Renal cortical epithelial cell (primary cell): Measurements from ENCODE around the gene DNAJC24. TPM values are rescaled to one million over a fixed set of nuclear protein-coding genes. Genes with fewer than 3 reads are reported as not detected.
"Not testable (repeated sequence)": the region's sequence is repeated elsewhere in the genome, so short reads cannot be mapped to it uniquely, and the experiment has no call there.

Experiments used
- DNase-seq: peaks from one replicate; pipeline ENCODE4 v3.0.0-alpha.2; 2011; ENCODE audit warnings: low read depth
- total RNA-seq: library from RNA; depleted of rRNA; stranded (reverse); fragments of >200 nt; gene quantifications from 2 replicates; pipeline ENCODE4 v1.2.3, GENCODE V29; 2014

The DNAJC24 gene, protein sequence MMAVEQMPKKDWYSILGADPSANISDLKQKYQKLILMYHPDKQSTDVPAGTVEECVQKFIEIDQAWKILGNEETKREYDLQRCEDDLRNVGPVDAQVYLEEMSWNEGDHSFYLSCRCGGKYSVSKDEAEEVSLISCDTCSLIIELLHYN
- 13.5 and 24.8 TPM in 2 replicates for total RNA-seq

DNA sequence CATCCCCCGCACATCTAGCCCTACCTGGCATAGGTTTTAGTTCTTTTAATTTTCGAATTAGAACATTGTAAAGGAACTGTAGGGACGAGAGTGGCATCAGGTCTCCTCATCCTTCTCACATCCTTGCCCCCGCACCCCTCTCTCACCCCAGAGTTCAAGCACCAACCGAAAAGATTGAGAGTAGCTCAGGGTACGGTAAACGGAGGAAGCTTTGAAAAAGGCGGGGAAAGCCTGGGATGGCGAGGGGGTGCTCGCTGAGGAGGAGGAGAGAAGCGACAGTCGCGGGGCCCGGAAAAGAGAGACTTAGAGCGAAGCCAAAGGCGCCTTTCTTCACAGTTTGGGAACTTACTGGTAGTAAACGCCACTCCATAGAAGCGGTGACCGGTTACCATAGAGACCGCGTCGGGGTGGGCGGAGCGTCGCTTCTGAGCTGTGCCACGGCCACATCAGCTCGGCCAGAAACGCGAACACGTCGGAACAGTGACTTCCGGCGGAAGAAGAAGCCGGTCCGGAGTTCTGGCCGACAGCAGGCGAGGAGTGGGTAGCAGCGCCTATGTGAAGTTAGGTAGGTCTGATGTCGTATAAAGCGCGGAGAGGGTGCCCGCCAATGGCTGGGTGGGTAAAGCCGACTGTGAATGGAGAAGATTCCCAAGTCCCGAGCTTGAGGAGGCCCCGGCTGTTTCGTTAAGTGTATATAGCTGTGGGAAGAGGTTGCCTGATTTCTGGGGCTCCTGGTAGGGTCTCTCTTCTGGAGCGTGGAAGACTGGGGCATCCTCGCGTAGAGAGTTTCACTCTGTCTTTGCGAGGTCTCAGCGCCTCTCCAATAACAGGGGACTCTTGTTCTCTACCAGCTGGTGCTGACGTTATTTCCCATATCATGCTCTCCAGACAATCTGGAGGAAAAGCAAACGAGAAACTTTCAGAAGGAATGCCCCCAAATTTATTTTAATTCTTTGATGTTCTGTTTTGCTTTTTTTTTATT is at the start of gene DNAJC24, which contains the start of gene DCDC1:
DNAJC24 (plus strand) TSS at position 513 of the 982 bp plus-strand sequence. CDS start 889 bp downstream, outside the sequence.
DCDC1 (minus strand) TSS at position 392 of the 982 bp plus-strand sequence. CDS start 41,459 bp downstream, outside the sequence.
- DNase-seq = peak; percentile 82

GRCh38 chr11:31321494-31321893 is 48.2 kb upstream of the DNAJC24 start:
- DNase-seq = not testable (repeated sequence)

DNA sequence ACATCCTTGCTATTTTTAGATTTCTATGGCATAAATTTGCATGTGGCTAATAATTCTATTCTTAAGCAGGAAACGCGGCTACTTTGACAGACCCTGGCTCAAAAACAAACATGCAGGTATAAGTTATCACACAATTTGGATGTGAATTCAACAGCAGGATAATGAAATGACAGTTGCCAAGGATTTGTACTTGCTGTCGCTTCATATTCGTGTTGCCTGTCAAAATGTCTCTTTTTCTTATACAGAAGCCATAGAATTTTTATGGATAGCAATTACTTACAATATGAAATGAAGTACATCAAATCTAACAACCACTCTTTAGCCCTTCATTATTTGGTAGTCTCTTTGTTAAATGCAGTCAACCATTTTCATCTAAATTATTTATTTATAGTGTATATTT is 46.5 kb upstream of the DNAJC24 start:
- no peak for DNase-seq

DNA sequence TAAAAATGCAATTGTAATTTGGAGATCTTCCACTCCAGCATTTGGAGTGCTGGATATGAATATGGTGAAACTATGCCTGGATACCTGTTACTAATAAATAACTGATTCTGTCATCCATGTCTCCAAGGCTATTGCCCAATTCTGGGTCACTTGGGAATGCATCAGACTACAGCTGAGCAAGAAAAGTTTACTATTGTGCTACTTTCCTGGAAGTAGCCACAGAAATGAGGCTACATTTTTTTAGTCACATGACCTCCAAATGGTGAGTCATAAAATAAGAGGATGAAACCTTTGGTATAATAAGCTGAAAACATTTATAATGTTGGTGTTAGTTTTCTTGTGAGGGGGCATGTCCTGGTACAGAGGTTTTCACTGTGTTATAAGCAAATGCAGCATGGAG is 44.5 kb upstream of the DNAJC24 start:
- DNase-seq = peak; percentile 98

DNA sequence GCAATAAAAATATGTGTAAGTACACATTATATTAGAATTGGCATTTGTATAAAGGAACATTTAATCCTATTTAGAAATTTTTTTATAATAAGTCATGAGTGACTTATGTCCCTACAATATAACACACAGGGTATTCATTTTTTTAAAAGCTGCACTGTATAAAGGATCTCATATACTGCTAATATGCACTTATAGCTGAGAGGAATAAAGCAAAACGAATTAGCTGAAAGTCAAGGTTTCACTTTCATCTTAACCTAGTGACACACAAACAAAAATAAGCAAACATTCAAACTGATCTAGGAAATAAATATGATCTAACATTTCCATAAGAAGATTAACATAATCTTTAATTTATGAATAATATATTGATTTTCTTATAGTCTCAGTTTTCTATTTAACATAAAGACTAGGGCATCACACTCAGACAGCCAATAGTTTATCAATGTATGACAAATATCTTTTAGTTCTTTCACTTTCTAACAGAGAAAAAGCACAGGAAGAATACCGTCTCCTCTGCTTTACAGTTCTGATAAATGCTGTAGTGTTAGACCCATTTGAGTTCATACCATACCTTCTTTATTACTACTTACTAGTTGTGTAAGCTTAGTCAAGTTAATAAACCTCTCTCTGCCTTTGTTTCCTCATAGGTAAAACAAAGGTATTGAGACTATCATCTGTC is 43.1 kb upstream of the DNAJC24 start:
- DNase-seq = no peak

- no peak for DNase-seq
These were observed 42.2 kb upstream of the DNAJC24 start for GRCh38 chr11:31327417-31327816.

DNA sequence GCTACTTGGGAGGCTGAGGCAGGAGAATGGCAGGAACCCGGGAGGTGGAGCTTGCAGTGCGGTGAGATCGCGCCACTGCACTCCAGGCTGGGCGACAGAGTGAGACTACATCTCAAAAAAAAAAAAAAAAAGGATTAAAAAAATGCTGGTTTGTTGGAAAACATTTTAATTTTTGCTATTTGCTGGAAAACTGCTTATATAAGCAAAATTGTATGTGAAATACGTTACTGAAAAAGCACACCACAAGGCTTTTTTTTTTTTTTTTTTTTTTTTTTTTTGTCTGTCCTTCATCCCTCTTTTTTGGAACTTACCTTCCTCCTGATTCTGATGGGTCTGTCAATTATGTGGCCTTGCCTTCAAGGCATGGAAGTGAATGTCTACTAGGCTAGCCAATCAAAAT is 41.0 kb upstream of the DNAJC24 start:
- no peak for DNase-seq

DNA sequence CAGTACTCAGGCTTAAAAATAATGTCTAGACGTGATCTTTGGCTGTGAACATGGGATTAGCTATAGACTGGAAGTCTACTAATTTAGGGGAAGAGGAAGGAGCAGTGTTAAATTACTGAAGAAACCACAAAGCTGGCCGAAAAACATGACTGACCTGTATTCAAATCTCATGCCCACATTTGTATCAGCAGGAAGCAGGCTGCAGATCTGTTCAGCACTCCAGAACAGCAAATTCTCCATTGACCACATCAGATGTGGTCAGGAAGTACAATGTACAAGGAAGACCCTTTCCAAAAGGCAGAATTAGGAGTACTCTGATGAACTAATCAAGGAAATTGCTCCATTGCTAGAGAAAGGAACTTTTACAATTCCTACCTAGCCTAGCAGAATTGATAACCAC is 31.9 kb upstream of the DNAJC24 start:
- no peak for DNase-seq

DNA sequence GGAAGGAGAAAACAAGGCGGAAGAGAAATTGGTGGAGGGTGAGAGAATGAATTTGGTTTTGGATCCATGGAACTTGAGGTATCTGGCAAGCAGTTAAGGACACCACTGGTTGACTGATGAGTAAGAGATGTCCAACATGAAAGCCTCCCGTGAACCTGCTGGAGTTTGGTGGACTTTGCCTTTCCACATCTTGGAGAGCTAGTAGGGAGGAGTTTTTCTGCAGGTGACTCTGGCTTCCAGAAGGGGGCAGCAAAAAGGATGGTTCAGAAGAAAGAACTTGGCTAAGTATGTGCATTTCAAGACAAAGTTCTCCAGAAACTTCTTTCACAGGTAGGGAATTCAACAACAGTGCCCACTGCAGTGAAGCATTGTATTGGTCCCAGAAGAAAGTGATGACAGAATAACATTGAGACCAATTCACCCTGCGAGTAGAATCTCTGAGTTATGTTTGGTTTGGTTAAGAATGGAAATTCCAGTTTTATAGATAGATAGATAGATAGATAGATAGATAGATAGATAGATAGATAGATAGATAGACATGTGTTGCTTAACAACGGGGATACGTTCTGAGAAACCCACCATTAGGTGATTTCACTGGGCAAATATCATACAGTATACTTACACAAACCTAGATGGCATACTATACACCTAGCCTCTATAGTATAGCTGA is 28.6 kb upstream of the DNAJC24 start:
- peak; percentile 21 for DNase-seq

- no peak for DNase-seq
These were observed 18.5 kb upstream of the DNAJC24 start for GRCh38 chr11:31351168-31351567.

- DNase-seq = no peak
These were observed 14.5 kb upstream of the DNAJC24 start for GRCh38 chr11:31355131-31355530.

- DNase-seq = peak; percentile 56
These were observed 13.8 kb upstream of the DNAJC24 start for GRCh38 chr11:31355817-31356216.

- DNase-seq = no peak
These were observed 7.9 kb upstream of the DNAJC24 start for GRCh38 chr11:31361743-31362142.

DNA sequence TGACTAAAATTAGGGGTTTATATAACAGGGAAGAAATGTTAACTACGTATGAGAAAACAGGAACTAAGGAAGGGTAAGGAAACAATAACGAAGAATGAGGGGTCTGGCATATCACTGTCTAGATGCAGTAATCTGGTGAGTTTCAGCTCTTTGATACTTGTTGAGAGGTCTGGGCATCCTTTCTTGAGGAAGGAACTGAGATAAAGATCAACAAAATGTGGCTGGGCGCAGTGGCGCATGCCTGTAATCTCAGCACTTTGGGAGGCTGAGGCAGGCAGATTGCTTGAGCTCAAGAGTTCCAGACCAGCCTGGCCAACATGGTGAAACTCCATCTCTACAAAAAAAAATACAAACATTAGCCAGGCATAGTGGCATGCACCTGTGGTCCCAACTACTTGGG is 2.9 kb upstream of the DNAJC24 start:
- no peak for DNase-seq

- no peak for DNase-seq
These were observed 6.2 kb downstream of the DNAJC24 start for GRCh38 chr11:31375879-31376278.

DNA sequence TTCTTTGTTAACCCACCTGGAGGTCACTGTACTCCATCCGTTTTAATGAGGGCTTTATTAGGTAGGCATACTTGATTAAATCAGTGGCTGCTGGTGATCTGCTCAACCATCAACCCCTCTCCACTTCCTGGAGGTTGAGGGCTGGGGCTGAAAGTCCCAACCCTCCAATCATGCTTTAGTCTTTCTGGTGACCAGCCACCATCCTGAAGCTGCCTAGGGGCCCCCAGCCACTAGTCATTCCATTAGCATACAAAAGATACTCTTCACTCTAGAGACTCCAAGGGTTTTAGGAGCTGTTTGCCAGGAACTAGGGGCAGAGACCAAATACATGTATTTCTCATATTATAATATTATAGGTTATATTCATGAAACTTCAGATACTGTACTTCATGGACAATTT is 13.5 kb downstream of the DNAJC24 start:
- DNase-seq = no peak

DNA sequence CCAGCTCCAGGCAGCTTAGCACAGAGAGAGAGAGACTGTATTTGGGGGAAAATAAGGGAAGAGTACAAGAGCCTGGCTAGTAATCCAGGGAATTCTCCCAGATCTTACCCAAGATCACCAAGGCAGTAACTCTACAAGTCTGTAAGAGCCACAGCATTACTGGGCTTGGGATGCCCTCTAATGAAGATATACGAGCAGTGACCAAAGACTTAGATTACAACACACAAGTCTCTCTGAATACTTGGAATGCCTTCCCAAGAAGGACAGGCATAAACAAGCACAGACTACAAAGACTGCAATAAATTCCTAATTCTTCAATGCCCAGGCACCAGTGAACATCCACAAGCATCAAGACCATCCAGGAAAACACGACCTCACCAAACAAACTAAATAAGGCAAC is 17.7 kb downstream of the DNAJC24 start:
- peak; percentile 39 for DNase-seq

- peak; percentile 40 for DNase-seq
These were observed 27.7 kb downstream of the DNAJC24 start for GRCh38 chr11:31397239-31397834.

DNA sequence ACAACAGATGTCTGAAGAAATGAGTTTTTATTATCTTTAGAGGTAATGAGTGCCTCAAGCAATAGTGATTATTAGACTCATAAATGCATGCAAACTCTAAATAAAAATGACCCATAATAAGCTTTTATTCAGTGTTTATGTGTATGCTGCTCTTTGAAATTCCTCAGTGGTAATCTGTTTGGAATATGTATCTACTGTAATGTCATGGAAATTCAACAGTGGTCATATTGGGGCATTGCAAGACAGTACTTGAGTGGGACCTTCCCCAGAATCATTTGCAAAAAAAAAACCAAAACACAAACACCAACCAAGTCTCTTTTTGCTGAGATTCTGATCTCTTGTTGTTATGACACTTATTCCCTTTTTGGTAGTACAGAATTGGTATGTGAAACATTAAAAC is 35.0 kb downstream of the DNAJC24 start:
- no peak for DNase-seq

DNA sequence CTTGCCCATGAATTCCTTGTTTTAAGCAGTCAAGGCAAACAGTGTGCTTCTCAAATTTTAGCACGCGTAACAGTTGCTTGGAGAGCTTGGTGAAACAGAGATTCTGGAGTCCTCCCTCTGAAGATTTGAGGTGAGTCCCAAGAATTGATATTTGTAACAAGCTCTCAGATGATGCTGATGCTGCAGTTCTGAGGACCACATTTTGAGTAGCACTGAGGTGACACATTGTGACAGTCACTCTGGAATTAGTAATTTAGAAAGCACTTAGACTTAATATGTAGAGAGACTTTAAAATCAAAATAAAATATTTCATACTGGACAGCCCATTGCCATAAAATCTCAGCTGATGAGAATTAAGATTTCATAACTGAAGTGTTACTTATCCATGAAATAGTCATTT is 38.5 kb downstream of the DNAJC24 start:
- no peak for DNase-seq

DNA sequence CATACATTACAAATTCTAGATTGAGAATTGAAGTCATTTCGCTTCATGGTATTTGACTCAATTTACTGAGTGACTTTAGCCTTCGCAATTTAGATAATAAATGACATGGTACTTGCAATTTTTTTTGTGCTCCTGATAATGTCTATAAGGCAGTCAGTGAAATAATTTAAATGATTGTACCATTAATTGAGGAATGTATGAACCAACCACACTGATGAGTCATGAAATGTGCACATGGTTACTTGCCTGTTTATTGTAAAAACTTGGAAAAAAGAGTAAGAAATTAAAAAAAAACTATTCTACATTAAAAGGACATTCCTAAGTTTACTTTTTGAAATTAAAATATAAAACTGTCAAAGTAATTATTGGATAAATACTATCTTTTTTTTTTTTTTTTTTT is 43.3 kb downstream of the DNAJC24 start:
- peak; percentile 62 for DNase-seq
